ENCODE measurements around the gene HDHD5. TPM values are rescaled to one million over a fixed set of nuclear protein-coding genes. Genes with fewer than 3 reads are reported as not detected.

The HDHD5 gene
- total and polyA plus RNA-seq, 4 donors: 13.2 to 46.1 (median 35.9) TPM

GRCh38 chr22:17120711-17121232 is 38.3 kb downstream of the HDHD5 start:
- Histone ChIP-seq H3K9ac (ENCODE audit: low read depth in 1 of 2, low read length in 2 of 2) (no peak overlapping the region), H3K27me3 (ENCODE audit: control insufficient read depth in 4 of 4, insufficient read depth in 4 of 4, low read length in 3 of 4) (peaks cover 0 to 7% (median 4%) of the 10 kb centered on the region in 4 donors), H3K27ac (ENCODE audit: low read depth in 1 of 2, low read length in 2 of 2) (no peak overlapping the region), H3K9me3 (ENCODE audit: control insufficient read depth in 4 of 4, low read length in 3 of 4) (no peaks in the 10 kb centered on the region), H3K4me1 (ENCODE audit: control insufficient read depth in 4 of 4, insufficient read depth in 4 of 4, low read length in 3 of 4) (peaks cover 7 to 19% (median 13%) of the 10 kb centered on the region in 4 donors), H3K4me3 (ENCODE audit: low read depth in 1 of 3, low read length in 3 of 3) (peak overlapping the region in 2 of 3 donors; percentile 6 to 67), H3K36me3 (ENCODE audit: control insufficient read depth in 4 of 4, insufficient read depth in 3 of 4, low read depth in 1 of 4, low read length in 3 of 4) (no peaks in the 10 kb centered on the region)
- WGBS: 1% methylated on average over 70 of the region's 70 CpGs
- DNase-seq (ENCODE audit: low spot score): no peak
- TF ChIP-seq REST (IDR thresholded peaks at IDR 0.05) (no peak), SP1 (IDR thresholded peaks at IDR 0.05) (no peak), GABPA (IDR thresholded peaks at IDR 0.05 in 1 of 2, conservative IDR thresholded peaks at IDR 0.05 in 1 of 2) (no peak), RXRA (IDR thresholded peaks at IDR 0.05) (no peak), JUND (IDR thresholded peaks at IDR 0.05) (no peak), FOXA2 (IDR thresholded peaks at IDR 0.05) (no peak), YY1 (IDR thresholded peaks at IDR 0.05) (no peak), HNF4G (IDR thresholded peaks at IDR 0.05) (no peak), EGR1 (IDR thresholded peaks at IDR 0.05; ENCODE audit: low read depth in 2 of 2) (no peak), ATF3 (IDR thresholded peaks at IDR 0.05) (no peak), FOXA1 (IDR thresholded peaks at IDR 0.05) (no peak), MAX (IDR thresholded peaks at IDR 0.05) (no peak), RAD21 (IDR thresholded peaks at IDR 0.05) (no peak), CTCF (IDR thresholded peaks at IDR 0.05; ENCODE audit: low read depth, low read length, missing input control) (no peak), NR2F2 (IDR thresholded peaks at IDR 0.05) (no peak), ZBTB33 (IDR thresholded peaks at IDR 0.05) (no peak), TAF1 (conservative IDR thresholded peaks at IDR 0.05) (no peak), HNF4A (conservative IDR thresholded peaks at IDR 0.05) (no peak)

Measured in liver (tissue), 9 donors.